ENCODE data around the gene LRRC8D. TPM values are rescaled to one million over a fixed set of nuclear protein-coding genes. Genes with fewer than 3 reads are reported as not detected.

The LRRC8D gene
- total RNA-seq, 1 experiment from 2014 or later: 15.0 TPM

DNA sequence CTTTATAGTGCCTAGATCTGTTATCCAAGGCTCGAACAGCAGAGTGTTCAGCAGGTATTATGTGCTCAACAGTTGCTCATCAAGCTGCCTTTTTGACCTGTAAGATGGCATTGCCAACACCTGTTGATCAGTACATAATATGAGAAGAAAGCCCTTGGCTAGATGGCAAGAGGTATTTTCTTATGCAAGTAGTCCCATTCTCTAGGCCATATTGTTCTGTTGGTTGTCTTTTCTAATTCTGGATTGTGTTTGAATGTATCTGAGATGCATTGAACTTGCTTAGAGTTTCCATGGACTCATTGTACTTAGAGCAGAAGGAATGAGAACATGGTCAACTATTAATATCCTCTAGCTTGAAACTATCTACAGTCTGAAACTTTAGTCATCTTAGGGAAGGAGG lies 57.4 kb downstream of the LRRC8D start:
- POLR2A ChIA-PET: no interaction called here
- BruUV-seq (replicated peaks): no TSS peak

More for the DNA sequence above, 57.4 kb downstream of the LRRC8D start:
- no peaks in the 10 kb centered on the region; a peak in 1 of 4 replicates for H3K9me3 ChIP-seq (ENCODE audit: control insufficient read depth in 1 of 2, insufficient read depth in 1 of 2, low read depth in 1 of 2, low read length in 2 of 2)
- DNase-seq (ENCODE audit: low read depth, low spot score) (no peak), ATAC-seq (no peak)
- no peaks in the 10 kb centered on the region for H3K4me1 ChIP-seq (ENCODE audit: control insufficient read depth in 1 of 2, insufficient read depth in 2 of 2, low read length in 2 of 2)
- no peak overlapping the region for H3K27ac ChIP-seq (ENCODE audit: low read depth, low read length)
- H3K4me3 ChIP-seq (replicated peaks in 1 of 2; ENCODE audit: low read depth in 1 of 2, low read length in 2 of 2): no peak overlapping the region
- H4K20me1 ChIP-seq (ENCODE audit: insufficient read depth): no peaks in the 10 kb centered on the region
- H3K9me2 ChIP-seq (ENCODE audit: insufficient read depth): no peaks in the 10 kb centered on the region
- no peaks in the 10 kb centered on the region for H3K27me3 ChIP-seq (ENCODE audit: insufficient read depth, low read length)
- intact Hi-C loops (cut with micrococcal nuclease): no loop called here
- no peak overlapping the region for H2AFZ ChIP-seq (ENCODE audit: low read depth, low read length, poor library complexity, severe bottlenecking)
- ChIA-PET CTCF (no interaction called here), RAD21 (ENCODE audit: low non-redundant PET in 1 of 2, low total read pairs in 2 of 2, uncharacterized antibody in 2 of 2, unreplicated experiment in 2 of 2) (no interaction called here)
- no peak overlapping the region for H3K4me2 ChIP-seq (ENCODE audit: low read length)
- no peaks in the 10 kb centered on the region for H3K36me3 ChIP-seq (ENCODE audit: control insufficient read depth in 1 of 2, insufficient read depth in 2 of 2, low read length in 2 of 2)
- no peak overlapping the region for H3K9ac ChIP-seq (ENCODE audit: low read length)
- H3K79me2 ChIP-seq (ENCODE audit: insufficient read depth, low read length): no peaks in the 10 kb centered on the region
- TF ChIP-seq ZFX (IDR thresholded peaks at IDR 0.05) (no peak), SIN3A (IDR thresholded peaks at IDR 0.05; ENCODE audit: low read depth) (no peak), EGR1 (IDR thresholded peaks at IDR 0.05; ENCODE audit: low read depth) (no peak), ELF1 (IDR thresholded peaks at IDR 0.05; ENCODE audit: borderline replicate concordance, low read depth) (no peak), CBX3 (IDR thresholded peaks at IDR 0.05; ENCODE audit: low read depth) (no peak), POLR2AphosphoS5 (IDR thresholded peaks at IDR 0.05; ENCODE audit: low read depth, low read length) (no peak), YY1 (IDR thresholded peaks at IDR 0.05; ENCODE audit: extremely low read depth, insufficient replicate concordance, low read depth, low read length) (no peak), TCF7L2 (IDR thresholded peaks at IDR 0.05; ENCODE audit: borderline replicate concordance, extremely low read depth, insufficient read depth, insufficient read length) (no peak), EZH2phosphoT487 (IDR thresholded peaks at IDR 0.05; ENCODE audit: borderline replicate concordance) (no peak), JUND (IDR thresholded peaks at IDR 0.05) (no peak)
- TF ChIP-seq, protein P1, sequence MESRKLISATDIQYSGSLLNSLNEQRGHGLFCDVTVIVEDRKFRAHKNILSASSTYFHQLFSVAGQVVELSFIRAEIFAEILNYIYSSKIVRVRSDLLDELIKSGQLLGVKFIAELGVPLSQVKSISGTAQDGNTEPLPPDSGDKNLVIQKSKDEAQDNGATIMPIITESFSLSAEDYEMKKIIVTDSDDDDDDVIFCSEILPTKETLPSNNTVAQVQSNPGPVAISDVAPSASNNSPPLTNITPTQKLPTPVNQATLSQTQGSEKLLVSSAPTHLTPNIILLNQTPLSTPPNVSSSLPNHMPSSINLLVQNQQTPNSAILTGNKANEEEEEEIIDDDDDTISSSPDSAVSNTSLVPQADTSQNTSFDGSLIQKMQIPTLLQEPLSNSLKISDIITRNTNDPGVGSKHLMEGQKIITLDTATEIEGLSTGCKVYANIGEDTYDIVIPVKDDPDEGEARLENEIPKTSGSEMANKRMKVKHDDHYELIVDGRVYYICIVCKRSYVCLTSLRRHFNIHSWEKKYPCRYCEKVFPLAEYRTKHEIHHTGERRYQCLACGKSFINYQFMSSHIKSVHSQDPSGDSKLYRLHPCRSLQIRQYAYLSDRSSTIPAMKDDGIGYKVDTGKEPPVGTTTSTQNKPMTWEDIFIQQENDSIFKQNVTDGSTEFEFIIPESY (IDR thresholded peaks at IDR 0.05; ENCODE audit: extremely low read depth, insufficient replicate concordance, low read length): no peak
- TF ChIP-seq, protein P2, sequence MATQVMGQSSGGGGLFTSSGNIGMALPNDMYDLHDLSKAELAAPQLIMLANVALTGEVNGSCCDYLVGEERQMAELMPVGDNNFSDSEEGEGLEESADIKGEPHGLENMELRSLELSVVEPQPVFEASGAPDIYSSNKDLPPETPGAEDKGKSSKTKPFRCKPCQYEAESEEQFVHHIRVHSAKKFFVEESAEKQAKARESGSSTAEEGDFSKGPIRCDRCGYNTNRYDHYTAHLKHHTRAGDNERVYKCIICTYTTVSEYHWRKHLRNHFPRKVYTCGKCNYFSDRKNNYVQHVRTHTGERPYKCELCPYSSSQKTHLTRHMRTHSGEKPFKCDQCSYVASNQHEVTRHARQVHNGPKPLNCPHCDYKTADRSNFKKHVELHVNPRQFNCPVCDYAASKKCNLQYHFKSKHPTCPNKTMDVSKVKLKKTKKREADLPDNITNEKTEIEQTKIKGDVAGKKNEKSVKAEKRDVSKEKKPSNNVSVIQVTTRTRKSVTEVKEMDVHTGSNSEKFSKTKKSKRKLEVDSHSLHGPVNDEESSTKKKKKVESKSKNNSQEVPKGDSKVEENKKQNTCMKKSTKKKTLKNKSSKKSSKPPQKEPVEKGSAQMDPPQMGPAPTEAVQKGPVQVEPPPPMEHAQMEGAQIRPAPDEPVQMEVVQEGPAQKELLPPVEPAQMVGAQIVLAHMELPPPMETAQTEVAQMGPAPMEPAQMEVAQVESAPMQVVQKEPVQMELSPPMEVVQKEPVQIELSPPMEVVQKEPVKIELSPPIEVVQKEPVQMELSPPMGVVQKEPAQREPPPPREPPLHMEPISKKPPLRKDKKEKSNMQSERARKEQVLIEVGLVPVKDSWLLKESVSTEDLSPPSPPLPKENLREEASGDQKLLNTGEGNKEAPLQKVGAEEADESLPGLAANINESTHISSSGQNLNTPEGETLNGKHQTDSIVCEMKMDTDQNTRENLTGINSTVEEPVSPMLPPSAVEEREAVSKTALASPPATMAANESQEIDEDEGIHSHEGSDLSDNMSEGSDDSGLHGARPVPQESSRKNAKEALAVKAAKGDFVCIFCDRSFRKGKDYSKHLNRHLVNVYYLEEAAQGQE (IDR thresholded peaks at IDR 0.05; ENCODE audit: low read depth): no peak
- TF ChIP-seq, protein P3, sequence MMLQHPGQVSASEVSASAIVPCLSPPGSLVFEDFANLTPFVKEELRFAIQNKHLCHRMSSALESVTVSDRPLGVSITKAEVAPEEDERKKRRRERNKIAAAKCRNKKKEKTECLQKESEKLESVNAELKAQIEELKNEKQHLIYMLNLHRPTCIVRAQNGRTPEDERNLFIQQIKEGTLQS (IDR thresholded peaks at IDR 0.05): no peak

Measured in HCT116 (cell line).